GM12873 (cell line): ENCODE results near the gene MAP3K15.

Experiments used
- CTCF ChIP-seq: IDR thresholded peaks from 2 replicates; pipeline ENCODE4 v1.5.1; 2012; ENCODE audit warnings: low read depth, mild to moderate bottlenecking, moderate library complexity, low read length, control low read depth; ENCODE audit not compliant: insufficient read depth; ENCODE audit errors: missing control alignments

MAP3K15 gene

GRCh38 chrX:19514791-19515614, at the start of gene MAP3K15:
Gene MAP3K15 (minus strand): TSS chrX:19515508. CDS start chrX:19515261, 247 bp downstream.
- TF ChIP-seq CTCF: no peak

GRCh38 chrX:19564606-19565005, 49.3 kb upstream of the MAP3K15 start:
- TF ChIP-seq CTCF: no peak

- no peak for TF ChIP-seq CTCF
Observed at GRCh38 chrX:19563746-19564145, 48.4 kb upstream of the MAP3K15 start.

- no peak for TF ChIP-seq CTCF
Observed at GRCh38 chrX:19563327-19563726, 48.0 kb upstream of the MAP3K15 start.

GRCh38 chrX:19560611-19561010, 45.3 kb upstream of the MAP3K15 start:
- no peak for TF ChIP-seq CTCF

- no peak for TF ChIP-seq CTCF
Observed at GRCh38 chrX:19557822-19558221, 42.5 kb upstream of the MAP3K15 start.

GRCh38 chrX:19556202-19556601, 40.9 kb upstream of the MAP3K15 start:
- no peak for TF ChIP-seq CTCF

GRCh38 chrX:19555683-19556082, 40.4 kb upstream of the MAP3K15 start:
- TF ChIP-seq CTCF: no peak
